GM23338 (cell line): ENCODE results near the gene COA8. TPM values are rescaled to one million over a fixed set of nuclear protein-coding genes. Genes with fewer than 3 reads are reported as not detected.

ENCODE experiments used
- ATAC-seq: fragments of 200-7000 bp; cut with Tn5 transposase; 3 replicates; pipeline ENCODE4 v1.9.1; 2020
- DNase-seq: peaks from one replicate; pipeline ENCODE4 v3.0.0-alpha.2; 2015; ENCODE audit warnings: low spot score
- H2AFZ ChIP-seq: fragments of 200-600 bp; sonication (generic); 2 replicates; pipeline ENCODE4 v1.8.0; 2016; ENCODE audit warnings: antibody characterized with exemption, mild to moderate bottlenecking, moderate library complexity
- H3F3A ChIP-seq: fragments of 200-600 bp; sonication (generic); replicated peaks from 2 replicates; pipeline ENCODE4 v1.8.0; 2017; ENCODE audit warnings: antibody characterized with exemption, mixed run types, low read depth
- H3K27ac ChIP-seq: fragments of 200-600 bp; sonication (generic); 2 replicates; pipeline ENCODE4 v1.6.1; 2016; ENCODE audit warnings: low read depth
- H3K27me3 ChIP-seq: fragments of 200-600 bp; sonication (generic); 2 replicates; pipeline ENCODE4 v1.8.0; 2016; ENCODE audit warnings: mild to moderate bottlenecking, mixed run types, moderate library complexity; ENCODE audit not compliant: insufficient read depth
- H3K36me3 ChIP-seq: fragments of 200-600 bp; sonication (generic); 2 replicates; pipeline ENCODE4 v1.8.0; 2016; ENCODE audit warnings: mild to moderate bottlenecking; ENCODE audit not compliant: insufficient read depth
- H3K4me1 ChIP-seq: fragments of 200-600 bp; sonication (generic); 2 replicates; pipeline ENCODE4 v1.8.0; 2016; ENCODE audit warnings: mild to moderate bottlenecking, moderate library complexity; ENCODE audit not compliant: insufficient read depth
- H3K4me2 ChIP-seq: fragments of 200-600 bp; sonication (generic); 2 replicates; pipeline ENCODE4 v1.7.1; 2017; ENCODE audit warnings: mixed run types
- H3K4me3 ChIP-seq: fragments of 200-600 bp; sonication (generic); 2 replicates; pipeline ENCODE4 v1.6.1; 2016; ENCODE audit warnings: mixed run types
- H3K79me2 ChIP-seq: fragments of 200-600 bp; sonication (generic); replicated peaks from 2 replicates; pipeline ENCODE4 v1.8.0; 2017; ENCODE audit warnings: mild to moderate bottlenecking; ENCODE audit not compliant: insufficient read depth
- H3K9me2 ChIP-seq: fragments of 200-600 bp; sonication (generic); 2 replicates; pipeline ENCODE4 v1.8.0; 2017; ENCODE audit not compliant: insufficient read depth
- H4K20me1 ChIP-seq: fragments of 200-600 bp; sonication (generic); replicated peaks from 2 replicates; pipeline ENCODE4 v1.8.0; 2017; ENCODE audit warnings: mild to moderate bottlenecking; ENCODE audit not compliant: insufficient read depth
- H3K27ac Mint-ChIP-seq: 2 replicates; pipeline ENCODE4 v1.8.0; 2020; ENCODE audit warnings: inconsistent platforms, mild to moderate bottlenecking, moderate library complexity, mixed read lengths
- H3K27me3 Mint-ChIP-seq: 3 replicates; pipeline ENCODE4 v1.8.0; 2022; ENCODE audit warnings: low read depth, mild to moderate bottlenecking, moderate library complexity, mixed read lengths, inconsistent platforms; ENCODE audit not compliant: insufficient read depth, poor library complexity
- H3K36me3 Mint-ChIP-seq: 3 replicates; pipeline ENCODE4 v1.8.0; 2021; ENCODE audit warnings: low read depth, mild to moderate bottlenecking, inconsistent platforms, moderate library complexity, mixed read lengths
- H3K4me1 Mint-ChIP-seq: 3 replicates; pipeline ENCODE4 v1.8.0; 2020; ENCODE audit warnings: mild to moderate bottlenecking, inconsistent platforms, mixed read lengths
- H3K4me3 Mint-ChIP-seq: 3 replicates; pipeline ENCODE4 v1.8.0; 2021; ENCODE audit warnings: moderate library complexity, mild to moderate bottlenecking, inconsistent platforms, mixed read lengths
- H3K9me3 Mint-ChIP-seq: 3 replicates; pipeline ENCODE4 v1.8.0; 2020; ENCODE audit warnings: moderate library complexity, mild to moderate bottlenecking, inconsistent platforms, mixed read lengths
- CREB1 ChIP-seq: fragments of 250-450 bp; sonication (Bioruptor Pico); IDR thresholded peaks from 2 replicates; pipeline ENCODE4 v1.5.0; 2020; ENCODE audit warnings: low read depth, mild to moderate bottlenecking, moderate library complexity
- CTCF ChIP-seq, 2 experiments: fragments of 200-600 bp in 1 of 2; sonication (generic) in 1 of 2; conservative IDR thresholded peaks; 2 replicates each; pipeline versions ENCODE4 v1.5.1 to v1.6.1; 2016 to 2017; ENCODE audit warnings: antibody characterized with exemption in 2 of 2, low read depth in 2 of 2, mild to moderate bottlenecking in 2 of 2, moderate library complexity in 1 of 2
- EZH2phosphoT487 ChIP-seq: fragments of 200-600 bp; sonication (generic); IDR thresholded peaks from one replicate; pipeline ENCODE4 v1.8.1; 2018; ENCODE audit warnings: antibody characterized with exemption; ENCODE audit not compliant: unreplicated experiment
- POLR2AphosphoS5 ChIP-seq: IDR thresholded peaks from 2 replicates; pipeline ENCODE4 v1.6.1; 2016; ENCODE audit warnings: antibody characterized with exemption, low read depth
- REST ChIP-seq: IDR thresholded peaks from one replicate; pipeline ENCODE4 v1.6.1; 2018; ENCODE audit warnings: antibody characterized with exemption; ENCODE audit not compliant: unreplicated experiment
- ZNF114 ChIP-seq: fragments of 250-450 bp; sonication (Bioruptor Pico); IDR thresholded peaks from 2 replicates; pipeline ENCODE4 v1.5.0; 2020; ENCODE audit warnings: mild to moderate bottlenecking, moderate library complexity
- ZNF331 ChIP-seq: fragments of 250-450 bp; sonication (Bioruptor Pico); IDR thresholded peaks from 2 replicates; pipeline ENCODE4 v1.5.0; 2020; ENCODE audit warnings: low read depth, mild to moderate bottlenecking, moderate library complexity
- ZNF462 ChIP-seq: fragments of 250-450 bp; sonication (Bioruptor Pico); IDR thresholded peaks from 2 replicates; pipeline ENCODE4 v1.5.0; 2020; ENCODE audit warnings: mild to moderate bottlenecking, moderate library complexity
- polyA plus RNA-seq: library from polyadenylated mRNA; unstranded; fragments of >200 nt; fragmentation: Nextera tagmentation; extraction: Ambion mirVana; gene quantifications from 2 replicates; pipeline ENCODE4 v1.2.1, GENCODE V29; 2016
- total RNA-seq: library from RNA; depleted of rRNA; stranded (reverse); fragments of >200 nt; shearing (Covaris generic); gene quantifications from 2 replicates; pipeline ENCODE4 v1.2.3, GENCODE V29; 2014

COA8 gene
- total and polyA plus RNA-seq, 2 experiments from 2014 or later: 61.3 to 130 TPM

GRCh38 chr14:103552846-103553210, 9.9 kb upstream of the COA8 start:
- Mint-ChIP-seq H3K9me3 (no peaks in the 10 kb centered on the region), H3K27ac (no peak overlapping the region), H3K4me3 (no peak overlapping the region), H3K4me1 (peaks cover 5% of the 10 kb centered on the region; the same call in 1 of the 3 replicates), H3K27me3 (peaks cover 9% of the 10 kb centered on the region), H3K36me3 (peaks cover 3% of the 10 kb centered on the region; the same call in 2 of the 3 replicates)
- Histone ChIP-seq H3K27me3 (no peaks in the 10 kb centered on the region), H3K79me2 (peaks cover 11% of the 10 kb centered on the region), H3K36me3 (no peaks in the 10 kb centered on the region), H3K4me2 (no peak overlapping the region), H3K4me3 (no peak overlapping the region), H2AFZ (no peak overlapping the region), H3K9me2 (no peaks in the 10 kb centered on the region), H3K27ac (no peak overlapping the region), H3K4me1 (no peaks in the 10 kb centered on the region), H4K20me1 (peaks cover 4% of the 10 kb centered on the region; the same call in 1 of the 2 replicates), H3F3A (peaks cover 7% of the 10 kb centered on the region)
- TF ChIP-seq EZH2phosphoT487 (no peak), ZNF331 (no peak), REST (no peak), POLR2AphosphoS5 (no peak), CREB1 (CRISPR knock-in tag) (no peak), ZNF114 (CRISPR knock-in tag) (no peak)
- ATAC-seq (no peak), DNase-seq (no peak)

- H3K27ac ChIP-seq: no peak overlapping the region
- H3K27ac Mint-ChIP-seq: no peak overlapping the region
- TF ChIP-seq ZNF462 (CRISPR knock-in tag) (no peak), CTCF (conservative IDR thresholded peaks at IDR 0.05; ENCODE audit: low read depth in 2 of 2) (no peak)
These were observed 7.0 kb upstream of the COA8 start for GRCh38 chr14:103555559-103556337.

More at GRCh38 chr14:103555559-103556337, 7.0 kb upstream of the COA8 start:
- Mint-ChIP-seq H3K27me3 (peaks cover 6% of the 10 kb centered on the region), H3K9me3 (no peaks in the 10 kb centered on the region), H3K36me3 (peaks cover 24% of the 10 kb centered on the region), H3K4me3 (no peak overlapping the region), H3K4me1 (peaks cover 13% of the 10 kb centered on the region)
- H3K4me1 ChIP-seq: peaks cover under 1% of the 10 kb centered on the region; the same call in 1 of the 2 replicates
- no peak overlapping the region for H2AFZ ChIP-seq
- DNase-seq (no peak), ATAC-seq (peak; percentile 24; the same call in 2 of the 3 replicates)
- no peak overlapping the region for H3K4me3 ChIP-seq
- no peaks in the 10 kb centered on the region for H3K9me2 ChIP-seq
- peaks cover 17% of the 10 kb centered on the region for H4K20me1 ChIP-seq
- no peak overlapping the region for H3K4me2 ChIP-seq
- peaks cover 29% of the 10 kb centered on the region for H3F3A ChIP-seq
- no peaks in the 10 kb centered on the region for H3K27me3 ChIP-seq
- H3K79me2 ChIP-seq: peaks cover 40% of the 10 kb centered on the region
- H3K36me3 ChIP-seq: peaks cover 15% of the 10 kb centered on the region; the same call in 1 of the 2 replicates
